Measurements from ENCODE around the gene SH3RF3. TPM values are rescaled to one million over a fixed set of nuclear protein-coding genes. Genes with fewer than 3 reads are reported as not detected.

Gene SH3RF3
- total RNA-seq, 6 donors from 2014 or later: 4.1 to 21.0 (median 8.0) TPM

DNA sequence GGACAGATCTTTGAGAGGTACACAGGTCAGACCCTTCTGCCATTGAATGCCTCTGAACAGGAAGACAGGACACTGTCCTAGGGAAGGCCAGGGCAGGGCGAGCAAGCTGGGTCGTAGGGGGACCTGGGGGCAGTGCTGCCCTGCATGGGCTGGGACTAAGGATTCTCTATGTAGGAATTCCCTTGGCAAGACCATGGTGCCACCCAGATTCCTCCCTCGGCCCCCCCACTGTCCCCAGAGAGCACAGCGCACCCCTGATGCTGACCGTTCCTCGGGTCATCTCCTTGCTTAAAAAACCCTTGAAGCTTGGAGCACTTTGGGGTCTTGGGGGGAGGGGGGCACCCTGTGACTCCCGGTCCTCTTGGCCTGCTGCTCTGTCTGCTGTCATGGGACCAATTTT is 289.7 kb downstream of the SH3RF3 start:
- H3K27ac ChIP-seq: no peak overlapping the region
- DNase-seq (no peak), ATAC-seq (ENCODE audit: low FRiP score in 2 of 2) (no peak)
- H3K9me3 ChIP-seq: no peaks in the 10 kb centered on the region
- no peak overlapping the region for H3K4me3 ChIP-seq
- peaks cover 13 to 19% (median 15%) of the 10 kb centered on the region in 4 donors for H3K4me1 ChIP-seq
- no peaks in the 10 kb centered on the region for H3K27me3 ChIP-seq
- TF ChIP-seq, protein P1, sequence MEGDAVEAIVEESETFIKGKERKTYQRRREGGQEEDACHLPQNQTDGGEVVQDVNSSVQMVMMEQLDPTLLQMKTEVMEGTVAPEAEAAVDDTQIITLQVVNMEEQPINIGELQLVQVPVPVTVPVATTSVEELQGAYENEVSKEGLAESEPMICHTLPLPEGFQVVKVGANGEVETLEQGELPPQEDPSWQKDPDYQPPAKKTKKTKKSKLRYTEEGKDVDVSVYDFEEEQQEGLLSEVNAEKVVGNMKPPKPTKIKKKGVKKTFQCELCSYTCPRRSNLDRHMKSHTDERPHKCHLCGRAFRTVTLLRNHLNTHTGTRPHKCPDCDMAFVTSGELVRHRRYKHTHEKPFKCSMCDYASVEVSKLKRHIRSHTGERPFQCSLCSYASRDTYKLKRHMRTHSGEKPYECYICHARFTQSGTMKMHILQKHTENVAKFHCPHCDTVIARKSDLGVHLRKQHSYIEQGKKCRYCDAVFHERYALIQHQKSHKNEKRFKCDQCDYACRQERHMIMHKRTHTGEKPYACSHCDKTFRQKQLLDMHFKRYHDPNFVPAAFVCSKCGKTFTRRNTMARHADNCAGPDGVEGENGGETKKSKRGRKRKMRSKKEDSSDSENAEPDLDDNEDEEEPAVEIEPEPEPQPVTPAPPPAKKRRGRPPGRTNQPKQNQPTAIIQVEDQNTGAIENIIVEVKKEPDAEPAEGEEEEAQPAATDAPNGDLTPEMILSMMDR (IDR thresholded peaks at IDR 0.05): no peak
- no peak for TF ChIP-seq EP300 (IDR thresholded peaks at IDR 0.05)
- TF ChIP-seq POLR2AphosphoS5 (IDR thresholded peaks at IDR 0.05): no peak
- TF ChIP-seq POLR2A (IDR thresholded peaks at IDR 0.05): no peak
- 94 to 100% methylated on average over 4 to 7 of the region's 7 CpGs for WGBS, 2 donors
- H3K36me3 ChIP-seq: no peaks in the 10 kb centered on the region

DNA sequence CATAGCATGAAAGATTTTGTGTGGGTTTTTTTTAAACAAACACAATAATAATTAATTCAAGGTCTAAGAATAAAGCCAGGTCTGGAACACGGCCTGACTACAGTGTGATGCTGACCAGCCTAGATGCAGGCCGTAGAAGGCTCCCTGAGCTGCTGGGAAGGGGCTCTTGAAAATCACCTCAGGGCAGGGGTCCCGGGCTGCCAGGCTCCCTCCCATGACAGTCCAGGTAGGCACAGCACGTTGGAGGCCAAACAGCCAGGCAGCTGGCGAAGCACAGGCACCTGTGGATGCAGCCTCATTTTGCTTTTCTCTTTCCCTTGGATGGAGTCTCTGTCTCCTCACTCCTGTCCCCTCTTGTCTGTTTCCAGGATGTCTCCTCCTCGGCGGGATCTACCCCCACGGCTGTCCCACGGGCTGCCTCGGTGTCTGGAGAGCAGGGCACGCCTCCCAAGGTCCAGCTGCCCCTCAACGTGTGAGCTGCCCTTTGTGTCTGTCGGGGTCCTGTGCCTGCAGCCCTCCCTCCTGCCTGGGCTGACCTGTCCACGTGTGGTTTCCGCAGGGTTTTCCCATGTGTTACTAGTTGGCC is 290.3 kb downstream of the SH3RF3 start:
- Histone ChIP-seq H3K27me3 (no peaks in the 10 kb centered on the region), H3K4me1 (peaks cover 13 to 19% (median 15%) of the 10 kb centered on the region in 4 donors), H3K27ac (no peak overlapping the region), H3K9me3 (no peaks in the 10 kb centered on the region), H3K4me3 (no peak overlapping the region), H3K36me3 (no peaks in the 10 kb centered on the region)
- ATAC-seq (ENCODE audit: low FRiP score in 2 of 2): no peak
- WGBS, 2 donors: 89 to 90% methylated on average over 14 to 15 of the region's 15 CpGs
- TF ChIP-seq POLR2A (IDR thresholded peaks at IDR 0.05) (no peak), POLR2AphosphoS5 (IDR thresholded peaks at IDR 0.05) (no peak), EP300 (IDR thresholded peaks at IDR 0.05) (no peak)
- TF ChIP-seq, protein P1 (IDR thresholded peaks at IDR 0.05): no peak
- DNase-seq: peak in 1 of 2 donors; percentile 63

GRCh38 chr2:109419960-109420370 is 291.0 kb downstream of the SH3RF3 start:
- no peaks in the 10 kb centered on the region for H3K36me3 ChIP-seq
- WGBS, 2 donors: 72 to 90% methylated on average over 3 to 5 of the region's 5 CpGs
- no peak overlapping the region for H3K4me3 ChIP-seq
- TF ChIP-seq EP300 (IDR thresholded peaks at IDR 0.05) (peak in 2 of 4 donors; percentile 7 to 70), POLR2A (IDR thresholded peaks at IDR 0.05) (no peak), POLR2AphosphoS5 (IDR thresholded peaks at IDR 0.05) (peak in 1 of 2 donors; percentile 40)
- no peak for DNase-seq
- H3K4me1 ChIP-seq: peaks cover 13 to 19% (median 15%) of the 10 kb centered on the region in 4 donors
- peak in 1 of 2 donors; percentile 23 for ATAC-seq (ENCODE audit: low FRiP score in 2 of 2)
- no peak overlapping the region for H3K27ac ChIP-seq
- H3K9me3 ChIP-seq: no peaks in the 10 kb centered on the region
- no peaks in the 10 kb centered on the region for H3K27me3 ChIP-seq

DNA sequence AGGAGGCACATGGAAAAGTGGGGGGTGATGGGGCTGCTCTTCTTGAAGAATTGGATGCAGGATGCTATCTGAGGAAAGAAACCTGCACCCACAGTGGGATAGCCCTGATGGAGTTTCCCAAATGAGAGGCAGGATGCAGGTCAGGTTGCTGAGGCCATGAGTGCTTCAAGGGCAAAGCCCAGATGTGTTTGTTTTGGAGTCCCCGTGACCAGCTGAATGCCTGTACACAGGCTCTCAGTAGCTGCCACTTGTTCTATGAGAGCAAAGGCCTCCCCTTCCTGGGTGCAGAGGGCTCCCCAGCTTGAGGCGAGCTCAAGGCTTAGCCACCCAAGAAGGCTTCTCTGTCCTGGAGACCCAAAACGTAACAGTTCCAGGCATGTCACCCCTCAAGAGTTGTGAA is 292.1 kb downstream of the SH3RF3 start:
- Histone ChIP-seq H3K4me1 (peaks cover 13 to 19% (median 15%) of the 10 kb centered on the region in 4 donors), H3K36me3 (no peaks in the 10 kb centered on the region), H3K27me3 (no peaks in the 10 kb centered on the region), H3K9me3 (no peaks in the 10 kb centered on the region), H3K4me3 (no peak overlapping the region), H3K27ac (no peak overlapping the region)
- TF ChIP-seq POLR2AphosphoS5 (IDR thresholded peaks at IDR 0.05) (no peak), POLR2A (IDR thresholded peaks at IDR 0.05) (no peak), EP300 (IDR thresholded peaks at IDR 0.05) (no peak)
- TF ChIP-seq, protein P1 (IDR thresholded peaks at IDR 0.05): no peak
- 73 to 100% methylated on average over 1 to 3 of the region's 3 CpGs for WGBS, 2 donors
- ATAC-seq (ENCODE audit: low FRiP score in 2 of 2) (no peak), DNase-seq (peak in 1 of 2 donors; percentile 48)

GRCh38 chr2:109421642-109422041 is 292.6 kb downstream of the SH3RF3 start:
- no peak overlapping the region for H3K27ac ChIP-seq
- no peak for TF ChIP-seq POLR2AphosphoS5 (IDR thresholded peaks at IDR 0.05)
- no peak for TF ChIP-seq EP300 (IDR thresholded peaks at IDR 0.05)
- no peak for TF ChIP-seq POLR2A (IDR thresholded peaks at IDR 0.05)
- TF ChIP-seq, protein P1 (IDR thresholded peaks at IDR 0.05): no peak
- peaks cover 13 to 19% (median 15%) of the 10 kb centered on the region in 4 donors for H3K4me1 ChIP-seq
- H3K36me3 ChIP-seq: no peaks in the 10 kb centered on the region
- H3K4me3 ChIP-seq: no peak overlapping the region
- no peaks in the 10 kb centered on the region for H3K9me3 ChIP-seq
- no peaks in the 10 kb centered on the region for H3K27me3 ChIP-seq
- no peak for DNase-seq
- WGBS, 2 donors: 89 to 94% methylated on average over 3 of the region's 3 CpGs
- ATAC-seq (ENCODE audit: low FRiP score in 2 of 2): no peak

Data from upper lobe of left lung (tissue), 6 donors.